HepG2 (cell line): ENCODE measurements around the gene DHRS1. TPM values are rescaled to one million over a fixed set of nuclear protein-coding genes. Genes with fewer than 3 reads are reported as not detected.

ENCODE experiments used
- ARNTL ChIP-seq: sonication (generic); formaldehyde crosslinking; IDR thresholded peaks from 2 replicates; pipeline ENCODE4 v1.4.0; 2020; ENCODE audit warnings: mild to moderate bottlenecking, missing genetic modification reagents
- ATF6 ChIP-seq: sonication (generic); formaldehyde crosslinking; conservative IDR thresholded peaks from 2 replicates; pipeline ENCODE4 v1.4.0; 2020; ENCODE audit warnings: missing genetic modification reagents
- CBX5 ChIP-seq: sonication (generic); formaldehyde crosslinking; IDR thresholded peaks from 2 replicates; pipeline ENCODE4 v1.4.0; 2020; ENCODE audit warnings: missing genetic modification reagents, borderline replicate concordance
- E2F5 ChIP-seq: sonication (generic); formaldehyde crosslinking; conservative IDR thresholded peaks from 2 replicates; pipeline ENCODE4 v1.4.0; 2020; ENCODE audit warnings: missing genetic modification reagents
- ELF1 ChIP-seq: sonication (generic); formaldehyde crosslinking; IDR thresholded peaks from 2 replicates; pipeline ENCODE4 v1.4.0; 2020; ENCODE audit warnings: missing genetic modification reagents
- ELK4 ChIP-seq: sonication (generic); formaldehyde crosslinking; IDR thresholded peaks from 2 replicates; pipeline ENCODE4 v1.9.0; 2021; ENCODE audit warnings: missing genetic modification reagents, borderline replicate concordance
- ETS1 ChIP-seq: sonication (generic); formaldehyde crosslinking; IDR thresholded peaks from 2 replicates; pipeline ENCODE4 v1.4.0; 2020; ENCODE audit warnings: missing genetic modification reagents
- ETV5 ChIP-seq: IDR thresholded peaks from 2 replicates; pipeline ENCODE4 v1.6.1; 2018; ENCODE audit warnings: missing biosample characterization, missing genetic modification reagents, inconsistent platforms, borderline replicate concordance
- FOSL2 ChIP-seq: sonication (generic); formaldehyde crosslinking; IDR thresholded peaks from 2 replicates; pipeline ENCODE4 v1.4.0; 2020; ENCODE audit warnings: missing genetic modification reagents
- IRF1 ChIP-seq: sonication (generic); formaldehyde crosslinking; IDR thresholded peaks from 2 replicates; pipeline ENCODE4 v1.4.0; 2020; ENCODE audit warnings: low read depth, mild to moderate bottlenecking, missing genetic modification reagents
- KAT7 ChIP-seq: IDR thresholded peaks from 2 replicates; pipeline ENCODE4 v1.6.1; 2018; ENCODE audit warnings: borderline replicate concordance, missing compliant biosample characterization
- MAFF ChIP-seq: IDR thresholded peaks from 2 replicates; pipeline ENCODE4 v1.6.1; 2011; ENCODE audit warnings: low read depth, low read length, improper control_type of control experiment
- RARG ChIP-seq: sonication (generic); formaldehyde crosslinking; IDR thresholded peaks from 2 replicates; pipeline ENCODE4 v1.4.0; 2020; ENCODE audit warnings: low read depth, mild to moderate bottlenecking, missing genetic modification reagents
- RFX5 ChIP-seq: IDR thresholded peaks from 2 replicates; pipeline ENCODE4 v1.6.1; 2011; ENCODE audit warnings: low read depth, low read length, improper control_type of control experiment
- STAG1 ChIP-seq: sonication (generic); formaldehyde crosslinking; IDR thresholded peaks from 2 replicates; pipeline ENCODE4 v1.4.0; 2020; ENCODE audit warnings: missing genetic modification reagents
- STAT5B ChIP-seq: sonication (generic); formaldehyde crosslinking; IDR thresholded peaks from 2 replicates; pipeline ENCODE4 v1.4.0; 2020; ENCODE audit warnings: missing genetic modification reagents
- TAF15 ChIP-seq: fragments of 200-400 bp; formaldehyde crosslinking; IDR thresholded peaks from one replicate; pipeline ENCODE4 v1.6.1; 2018; ENCODE audit warnings: mild to moderate bottlenecking, low read depth, low read length; ENCODE audit not compliant: poor library complexity, severe bottlenecking
- ZFP82 ChIP-seq: sonication (generic); formaldehyde crosslinking; IDR thresholded peaks from 2 replicates; pipeline ENCODE4 v1.5.1; 2020; ENCODE audit warnings: mild to moderate bottlenecking, missing genetic modification reagents, borderline replicate concordance
- ZNF230 ChIP-seq: sonication (generic); formaldehyde crosslinking; IDR thresholded peaks from 2 replicates; pipeline ENCODE4 v1.4.0; 2020; ENCODE audit warnings: mild to moderate bottlenecking, missing genetic modification reagents
- ZNF557 ChIP-seq: sonication (generic); formaldehyde crosslinking; IDR thresholded peaks from 2 replicates; pipeline ENCODE4 v1.4.0; 2020; ENCODE audit warnings: missing genetic modification reagents
- ZNF616 ChIP-seq: sonication (generic); formaldehyde crosslinking; IDR thresholded peaks from 2 replicates; pipeline ENCODE4 v1.5.0; 2020; ENCODE audit warnings: low read depth, mild to moderate bottlenecking, missing genetic modification reagents
- ZNF747 ChIP-seq: sonication (generic); formaldehyde crosslinking; IDR thresholded peaks from 2 replicates; pipeline ENCODE4 v1.8.1; 2023; ENCODE audit warnings: missing genetic modification reagents, mild to moderate bottlenecking, borderline replicate concordance
- ZNF766 ChIP-seq: sonication (generic); formaldehyde crosslinking; IDR thresholded peaks from 2 replicates; pipeline ENCODE4 v1.5.0; 2020; ENCODE audit warnings: missing genetic modification reagents, borderline replicate concordance
- ZNF776 ChIP-seq: sonication (generic); formaldehyde crosslinking; IDR thresholded peaks from 2 replicates; pipeline ENCODE4 v1.4.0; 2020; ENCODE audit warnings: mild to moderate bottlenecking, missing genetic modification reagents
- ZNF788 ChIP-seq: sonication (generic); formaldehyde crosslinking; IDR thresholded peaks from 2 replicates; pipeline ENCODE4 v1.5.0; 2020; ENCODE audit warnings: mild to moderate bottlenecking, missing genetic modification reagents, borderline replicate concordance
- polyA plus RNA-seq, 8 experiments: library from polyadenylated mRNA; depleted of rRNA in 3 of 8; stranded (reverse) in 7 of 8; unstranded in 1 of 8; fragments of >200 nt; fragmentation: Illumina TruSeq in 4 of 8; extraction: Trizol in 4 of 8; gene quantifications; 2 replicates each; pipeline versions ENCODE4 v1.2.1 to v1.2.3, GENCODE V29; 2011 to 2016; ENCODE audit warnings: low read depth in 4 of 8, missing spikeins in 1 of 8, mixed read lengths in 1 of 8; ENCODE audit not compliant: insufficient read depth in 1 of 8
- total RNA-seq, 5 experiments: library from RNA; depleted of rRNA; stranded (reverse); fragments of >200 nt; fragmentation: Illumina TruSeq; extraction: Trizol; gene quantifications; 2 replicates each; pipeline ENCODE4 v1.2.3, GENCODE V29; 2016; ENCODE audit warnings: low read depth in 1 of 5

Gene DHRS1
- total and polyA plus RNA-seq, 2 of the 13 experiments (the other 11 are each of a cell fraction or from before 2014, with no cell fraction given) = 49.8 to 60.8 TPM

GRCh38 chr14:24297190-24297964, 2.2 kb downstream of the DHRS1 start (continued):
- TF ChIP-seq ZNF616 (CRISPR knock-in tag) (0 out of 2 replicates have a peak, but pooled peaks have one; percentile 22), ZNF557 (CRISPR knock-in tag) (peak; percentile 90), CBX5 (CRISPR knock-in tag) (peak; percentile 46; the same call in 1 of the 2 replicates), ETV5 (CRISPR knock-in tag) (peak; percentile 37; the same call in 1 of the 2 replicates), RFX5 (no peak), ETS1 (CRISPR knock-in tag) (no peak), KAT7 (CRISPR knock-in tag) (peak; percentile 37; the same call in 1 of the 2 replicates), ARNTL (CRISPR knock-in tag) (no peak), ZNF230 (CRISPR knock-in tag) (no peak), RARG (no peak), STAT5B (CRISPR knock-in tag) (no peak), STAG1 (CRISPR knock-in tag) (peak; percentile 74), ZNF788 (CRISPR knock-in tag) (no peak), ELF1 (CRISPR knock-in tag) (no peak), ZNF766 (CRISPR knock-in tag) (no peak), MAFF (no peak), TAF15 (no peak), FOSL2 (CRISPR knock-in tag) (no peak), ELK4 (no peak), ZNF776 (no peak), E2F5 (no peak), ZNF747 (CRISPR knock-in tag) (no peak), IRF1 (no peak), ATF6 (0 out of 2 replicates have a peak, but pooled peaks have one; percentile 7), ZFP82 (no peak)
